GM23248 (cell line): ENCODE measurements around the gene ACACA.

Source experiments
- EZH2 ChIP-seq: fragments of 200-600 bp; sonication (generic); IDR thresholded peaks from 2 replicates; pipeline ENCODE4 v1.6.1; 2018; ENCODE audit warnings: antibody characterized with exemption, mild to moderate bottlenecking; ENCODE audit not compliant: insufficient read depth, poor library complexity, severe bottlenecking
- EZH2phosphoT487 ChIP-seq: fragments of 200-600 bp; sonication (generic); IDR thresholded peaks from 2 replicates; pipeline ENCODE4 v1.6.1; 2018; ENCODE audit warnings: antibody characterized with exemption, moderate library complexity, mild to moderate bottlenecking, low read depth; ENCODE audit not compliant: insufficient read depth

GRCh38 chr17:37109731-37110710 lies 296.6 kb downstream of the ACACA start:
- no peak for TF ChIP-seq EZH2
- TF ChIP-seq EZH2phosphoT487, result no peak
